Memory B cell (primary cell): ENCODE data around the gene RASSF5.
"Not testable (repeated sequence)": the region's sequence is repeated elsewhere in the genome, so short reads cannot be mapped to it uniquely, and the experiment has no call there.

Source experiments
- ATAC-seq: fragments of 150-1000 bp; cut with Tn5 transposase; 2 replicates; pipeline ENCODE4 v1.10.0; 2021; ENCODE audit warnings: low read depth, mild to moderate bottlenecking, moderate library complexity
- DNase-seq, 2 donors: peaks; one replicate each; pipeline ENCODE4 v3.0.0; 2022; ENCODE audit warnings: low spot score in 2 of 2
- H3K27ac Mint-ChIP-seq: one replicate; pipeline ENCODE4 v1.8.0; 2022; ENCODE audit warnings: mild to moderate bottlenecking, moderate library complexity, mixed read lengths
- H3K27me3 Mint-ChIP-seq: one replicate; pipeline ENCODE4 v1.8.0; 2022; ENCODE audit warnings: mixed read lengths
- H3K36me3 Mint-ChIP-seq: one replicate; pipeline ENCODE4 v1.8.0; 2022; ENCODE audit warnings: mild to moderate bottlenecking, mixed read lengths
- H3K4me1 Mint-ChIP-seq: one replicate; pipeline ENCODE4 v1.8.0; 2022; ENCODE audit warnings: mixed read lengths
- H3K4me3 Mint-ChIP-seq: one replicate; pipeline ENCODE4 v1.8.0; 2022; ENCODE audit warnings: mild to moderate bottlenecking, moderate library complexity, mixed read lengths
- H3K9me3 Mint-ChIP-seq: one replicate; pipeline ENCODE4 v1.8.0; 2022; ENCODE audit warnings: mixed read lengths

The RASSF5 gene

DNA sequence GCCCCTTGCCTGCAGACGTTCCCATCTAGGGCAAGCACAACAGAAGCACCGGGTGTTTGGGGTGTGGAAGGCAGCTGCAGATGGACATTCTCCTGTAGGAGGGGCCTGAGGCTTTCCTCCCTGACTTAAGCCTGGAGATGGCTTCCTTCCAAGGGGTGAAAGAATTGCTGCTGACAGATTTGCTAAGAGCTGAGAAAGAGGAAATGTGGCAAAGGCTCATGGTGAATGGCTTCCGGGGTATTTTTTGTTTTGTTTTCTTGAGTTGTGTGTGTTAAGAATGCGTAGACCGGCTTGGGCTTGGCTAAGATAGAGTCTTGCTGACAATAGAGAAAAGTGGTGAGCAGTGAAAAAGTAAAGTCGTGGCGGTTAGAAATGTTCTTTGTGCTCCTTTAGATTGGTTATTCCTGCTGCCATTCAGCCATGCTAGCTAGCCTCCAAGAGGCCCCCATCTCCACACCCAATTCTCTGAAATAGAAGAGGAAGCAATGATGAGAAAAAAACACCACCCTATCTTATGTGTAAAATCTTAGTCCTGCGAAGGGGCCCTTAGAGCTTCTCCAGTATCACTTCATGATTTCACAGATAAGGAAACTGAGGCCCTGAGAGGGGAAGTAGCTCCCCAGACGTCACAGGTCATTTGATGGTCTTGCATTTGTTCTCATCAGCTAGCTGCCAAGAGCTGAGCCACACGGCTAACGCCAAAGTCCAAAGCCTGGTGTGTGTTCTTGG lies 68.0 kb downstream of the RASSF5 start:
- Mint-ChIP-seq H3K9me3 (no peaks in the 10 kb centered on the region), H3K27ac (peak overlapping the region; percentile 96), H3K4me3 (peak overlapping the region; percentile 73), H3K36me3 (peaks cover 29% of the 10 kb centered on the region), H3K27me3 (no peaks in the 10 kb centered on the region), H3K4me1 (peaks cover 74% of the 10 kb centered on the region)
- DNase-seq (peak; percentile 44 to 56), ATAC-seq (peak; percentile 63)

DNA sequence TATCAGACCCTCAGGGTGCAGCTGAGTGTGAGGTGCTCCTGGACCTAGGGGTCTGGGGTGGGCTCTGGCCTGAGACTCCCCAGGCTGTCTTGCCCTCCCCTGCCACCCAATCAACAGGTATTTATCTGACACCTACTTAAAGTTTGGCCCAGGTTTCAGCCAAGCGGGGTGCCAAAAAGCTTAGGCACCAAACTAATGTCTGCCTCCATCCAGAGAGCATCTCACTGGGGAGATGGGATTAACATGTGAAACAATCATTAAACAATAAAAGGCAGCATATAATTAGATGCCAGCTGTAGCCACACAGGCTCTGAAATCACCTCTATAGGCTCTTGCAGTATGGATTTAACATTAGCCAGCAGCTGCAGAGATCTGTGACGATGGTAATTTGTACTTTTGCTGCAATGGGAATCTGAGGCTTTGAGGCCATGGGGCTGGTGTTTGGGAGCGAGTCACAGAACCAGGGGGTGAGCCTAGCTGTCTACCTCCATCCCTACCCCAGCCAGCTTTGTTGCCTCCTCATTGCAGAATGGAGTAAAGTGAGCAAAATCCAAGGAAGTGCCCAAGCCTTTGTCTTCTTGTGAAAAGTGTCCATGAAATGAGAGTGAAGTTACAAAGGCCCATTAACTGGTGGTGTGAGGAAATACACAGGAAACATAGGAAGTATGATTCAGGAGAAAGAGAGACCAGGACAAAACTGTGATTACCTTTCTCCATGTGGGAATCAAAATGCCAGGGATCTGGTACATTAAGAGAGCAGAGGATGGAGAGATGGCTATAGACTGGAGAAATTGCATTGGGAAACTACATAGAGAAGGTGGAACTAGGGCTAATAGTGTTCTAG lies 68.8 kb downstream of the RASSF5 start:
- DNase-seq: no peak
- Mint-ChIP-seq H3K27me3 (no peaks in the 10 kb centered on the region), H3K36me3 (peaks cover 29% of the 10 kb centered on the region), H3K4me1 (peaks cover 77% of the 10 kb centered on the region), H3K9me3 (no peaks in the 10 kb centered on the region), H3K4me3 (peak overlapping the region; percentile 73), H3K27ac (peak overlapping the region; percentile 96)
- ATAC-seq: no peak

DNA sequence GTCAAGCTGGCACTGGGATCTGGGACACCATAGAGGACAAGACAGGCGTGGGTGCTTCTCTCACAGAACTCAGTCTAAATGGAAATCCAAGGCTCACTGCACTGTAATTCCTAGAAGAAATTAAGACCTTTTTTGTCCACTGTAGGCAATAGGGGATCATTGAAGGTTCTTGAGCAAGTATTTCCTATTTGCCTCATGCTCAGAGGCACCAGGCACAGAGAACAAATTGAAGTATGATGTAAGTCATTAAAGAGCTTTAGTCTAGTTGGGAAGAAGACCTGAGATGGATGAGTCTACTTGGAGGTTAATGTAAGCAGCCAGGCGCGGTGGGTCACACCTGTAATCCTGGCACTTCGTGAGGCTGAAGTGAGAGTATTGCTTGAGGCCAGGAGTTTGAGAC lies 70.3 kb downstream of the RASSF5 start:
- Mint-ChIP-seq H3K9me3 (no peaks in the 10 kb centered on the region), H3K4me1 (peaks cover 80% of the 10 kb centered on the region), H3K4me3 (peak overlapping the region; percentile 14), H3K27me3 (no peaks in the 10 kb centered on the region), H3K27ac (peak overlapping the region; percentile 96), H3K36me3 (peaks cover 28% of the 10 kb centered on the region)
- DNase-seq (no peak), ATAC-seq (no peak)

DNA sequence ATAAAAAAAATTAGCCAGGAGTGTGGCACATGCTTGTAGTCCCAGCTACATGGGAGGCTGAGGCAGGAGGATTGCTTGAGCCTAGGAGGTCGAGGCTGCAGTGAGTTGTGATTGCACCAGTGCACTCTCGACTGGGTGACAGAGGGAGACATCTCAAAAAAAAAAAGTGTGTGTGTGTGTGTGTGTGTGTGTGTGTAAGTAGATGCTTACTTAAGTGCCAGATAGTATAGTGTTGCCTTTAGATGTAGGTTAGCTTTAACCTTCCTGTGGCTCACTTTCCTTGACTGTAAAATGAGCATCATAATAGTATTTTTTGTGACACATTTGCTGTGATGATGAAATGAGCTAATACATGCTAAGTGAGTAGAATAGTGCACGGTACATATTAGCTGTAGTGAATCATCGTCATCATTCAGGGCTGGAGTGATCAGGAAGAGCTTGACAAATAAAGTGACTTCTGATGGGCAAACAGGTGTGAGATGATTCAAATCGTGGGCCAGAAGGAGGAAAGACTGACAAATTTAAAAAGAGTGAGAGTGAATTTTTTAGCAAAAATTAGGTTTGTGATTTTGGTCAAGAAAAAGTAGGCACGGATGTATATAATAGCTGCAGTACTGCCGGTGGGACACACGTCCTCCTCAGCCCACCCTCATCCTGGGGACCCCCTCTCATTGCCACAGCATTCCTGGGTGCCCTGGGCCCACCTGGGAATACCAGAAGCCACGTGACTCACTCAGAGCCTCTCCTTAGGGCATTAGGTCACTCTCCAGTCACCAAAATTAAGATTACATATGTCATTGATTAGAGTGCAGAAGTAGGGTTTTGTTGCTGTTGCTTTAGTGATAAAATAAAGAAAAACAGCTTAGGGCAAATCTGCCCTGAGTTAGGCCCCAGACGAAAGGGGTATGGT lies 71.0 kb downstream of the RASSF5 start:
- Mint-ChIP-seq H3K27ac (peak overlapping the region; percentile 96), H3K36me3 (peaks cover 24% of the 10 kb centered on the region), H3K4me3 (peak overlapping the region; percentile 63), H3K4me1 (peaks cover 75% of the 10 kb centered on the region), H3K9me3 (no peaks in the 10 kb centered on the region), H3K27me3 (no peaks in the 10 kb centered on the region)
- no peak for ATAC-seq
- DNase-seq: no peak

DNA sequence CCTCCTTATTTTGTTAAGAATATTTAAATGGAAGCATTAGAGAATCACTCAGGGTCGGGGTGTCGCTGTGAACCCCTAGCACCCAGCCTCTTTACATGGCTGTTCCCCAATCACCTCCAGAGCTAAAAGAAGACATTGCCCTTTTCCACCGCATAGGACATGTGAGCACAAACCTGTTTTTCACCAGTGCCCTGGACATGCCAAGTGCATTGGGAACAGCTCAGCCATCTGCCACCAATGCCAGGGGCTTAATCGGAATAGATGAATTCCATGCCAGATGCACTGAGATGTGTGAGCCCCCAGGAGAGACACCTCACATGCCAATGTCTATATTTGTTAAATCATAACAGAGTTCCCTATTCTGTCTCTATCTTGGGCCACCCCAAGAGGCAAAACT lies 71.6 kb downstream of the RASSF5 start:
- no peaks in the 10 kb centered on the region for H3K27me3 Mint-ChIP-seq
- H3K4me3 Mint-ChIP-seq: peak overlapping the region; percentile 21
- ATAC-seq (no peak), DNase-seq (no peak)
- H3K4me1 Mint-ChIP-seq: peaks cover 73% of the 10 kb centered on the region
- no peaks in the 10 kb centered on the region for H3K9me3 Mint-ChIP-seq
- H3K27ac Mint-ChIP-seq: peak overlapping the region; percentile 96
- peaks cover 25% of the 10 kb centered on the region for H3K36me3 Mint-ChIP-seq

DNA sequence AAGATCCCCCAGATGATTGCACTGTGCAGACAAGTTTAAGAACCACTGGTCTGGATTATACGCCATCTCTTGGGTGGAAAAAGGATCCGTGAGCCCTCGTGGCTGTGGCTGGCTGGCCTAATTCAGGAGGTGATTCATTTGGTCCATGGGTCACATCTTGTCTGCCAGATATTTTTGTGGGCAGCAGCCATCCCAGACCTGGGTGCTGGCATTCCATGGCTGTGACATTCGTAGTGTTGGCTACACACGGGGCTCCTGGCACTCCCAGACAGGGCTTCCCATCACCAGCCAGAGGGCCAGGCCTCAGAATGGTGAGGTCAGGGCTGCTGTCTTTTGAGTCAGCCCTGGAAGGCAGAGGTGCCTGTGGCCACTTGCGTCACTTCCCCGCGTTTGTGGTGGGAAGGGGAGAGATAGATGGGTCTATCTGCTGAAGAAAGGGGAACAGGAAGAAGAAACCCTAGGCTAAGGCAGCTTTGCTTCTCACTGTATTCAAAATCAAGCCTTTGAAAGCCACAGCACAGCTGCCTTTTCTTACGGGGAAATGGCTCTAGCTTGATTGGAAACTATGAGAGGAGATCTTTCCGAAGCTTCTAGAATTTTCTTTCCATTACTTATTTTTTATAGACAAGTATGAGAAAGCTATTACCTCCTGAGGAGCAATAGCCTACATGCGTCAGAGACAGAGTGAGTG lies 72.6 kb downstream of the RASSF5 start:
- ATAC-seq: peak; percentile 77
- Mint-ChIP-seq H3K4me1 (peaks cover 68% of the 10 kb centered on the region), H3K36me3 (peaks cover 20% of the 10 kb centered on the region), H3K4me3 (peak overlapping the region; percentile 67), H3K9me3 (no peaks in the 10 kb centered on the region), H3K27me3 (no peaks in the 10 kb centered on the region), H3K27ac (peak overlapping the region; percentile 96)
- peak; percentile 74 to 81 for DNase-seq

DNA sequence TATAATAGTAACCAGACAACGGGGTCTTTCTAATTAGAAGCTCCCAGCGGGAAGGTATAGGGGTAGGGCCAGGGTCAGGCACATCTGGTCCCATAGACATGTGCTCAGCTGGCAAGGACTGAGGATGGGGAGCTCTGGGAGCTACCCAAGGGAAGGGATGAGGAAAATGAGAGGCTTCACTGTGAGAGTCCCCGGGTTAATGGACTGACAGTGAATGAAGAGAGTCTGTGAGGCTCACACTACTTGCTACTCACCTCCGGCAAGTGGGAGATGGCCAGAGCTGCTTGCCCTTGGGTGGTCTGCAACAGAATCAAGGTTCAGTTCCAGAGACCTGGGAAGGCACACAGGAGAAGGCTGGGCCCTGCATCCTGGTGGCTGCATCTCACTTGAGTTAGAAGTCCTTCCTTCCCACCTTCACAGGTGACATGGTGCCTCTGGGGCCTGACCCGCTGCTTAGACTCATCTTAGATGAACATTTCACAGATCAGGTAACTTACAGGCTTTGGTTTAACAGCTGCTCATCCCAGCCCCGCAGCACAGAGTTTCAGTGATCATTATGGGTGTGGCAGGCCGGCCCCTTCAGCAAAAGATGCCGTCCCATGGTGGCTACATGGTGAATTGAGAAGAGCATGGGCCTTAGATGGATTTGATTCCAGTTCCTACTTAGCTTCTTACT lies 73.2 kb downstream of the RASSF5 start:
- no peak for DNase-seq
- no peak for ATAC-seq
- H3K27ac Mint-ChIP-seq: peak overlapping the region; percentile 96
- H3K4me3 Mint-ChIP-seq: peak overlapping the region; percentile 67
- H3K4me1 Mint-ChIP-seq: peaks cover 65% of the 10 kb centered on the region
- H3K9me3 Mint-ChIP-seq: no peaks in the 10 kb centered on the region
- H3K27me3 Mint-ChIP-seq: no peaks in the 10 kb centered on the region
- H3K36me3 Mint-ChIP-seq: peaks cover 23% of the 10 kb centered on the region

DNA sequence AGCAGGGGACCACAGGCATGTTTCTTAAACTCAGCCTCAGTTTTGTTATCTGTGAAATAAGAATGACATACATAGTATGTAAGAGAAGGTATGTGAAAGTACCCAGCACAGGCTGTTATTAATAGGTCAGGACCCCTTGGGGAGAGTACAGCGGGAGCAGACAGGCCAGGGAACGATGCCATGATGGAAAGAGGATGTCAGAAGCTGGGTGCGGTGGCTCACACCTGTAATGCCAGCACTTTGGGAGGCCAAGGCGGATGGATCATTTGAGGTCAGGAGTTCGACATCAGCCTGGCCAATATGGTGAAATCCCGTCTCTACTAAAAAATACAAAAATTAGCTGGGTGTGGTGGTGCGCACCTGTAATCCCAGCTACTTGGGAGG lies 73.8 kb downstream of the RASSF5 start:
- not testable (repeated sequence) for DNase-seq, H3K27me3 Mint-ChIP-seq, H3K9me3 Mint-ChIP-seq, ATAC-seq
- Mint-ChIP-seq H3K4me3 (peak overlapping the region; percentile 68), H3K27ac (peak overlapping the region; percentile 96), H3K4me1 (peaks cover 59% of the 10 kb centered on the region), H3K36me3 (peaks cover 23% of the 10 kb centered on the region)

DNA sequence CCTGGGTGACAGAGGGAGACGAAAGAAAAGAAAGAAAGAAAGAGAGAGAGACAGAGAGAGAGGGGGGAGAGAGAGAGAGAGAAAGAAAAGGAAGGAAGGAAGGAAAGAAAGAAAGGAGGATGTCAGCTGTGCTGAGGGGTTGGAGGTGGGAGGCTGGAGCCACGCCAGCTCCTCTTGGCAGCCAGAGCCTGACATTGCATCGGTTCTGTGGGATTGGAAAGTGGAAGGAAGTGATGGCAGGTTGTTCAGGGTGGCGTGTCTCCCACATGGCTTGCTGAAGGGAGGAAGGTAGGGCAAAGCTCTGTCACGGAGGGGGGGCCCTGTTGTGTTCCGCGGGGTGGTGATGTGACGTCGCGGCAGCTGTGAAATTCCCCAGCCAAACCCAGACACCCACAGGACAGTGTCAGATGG lies 74.2 kb downstream of the RASSF5 start:
- H3K4me1 Mint-ChIP-seq: peaks cover 55% of the 10 kb centered on the region
- no peaks in the 10 kb centered on the region for H3K9me3 Mint-ChIP-seq
- no peaks in the 10 kb centered on the region for H3K27me3 Mint-ChIP-seq
- peak overlapping the region; percentile 68 for H3K4me3 Mint-ChIP-seq
- ATAC-seq (peak; percentile 59), DNase-seq (peak in 1 of 2 donors; percentile 56)
- peaks cover 23% of the 10 kb centered on the region for H3K36me3 Mint-ChIP-seq
- H3K27ac Mint-ChIP-seq: peak overlapping the region; percentile 96

DNA sequence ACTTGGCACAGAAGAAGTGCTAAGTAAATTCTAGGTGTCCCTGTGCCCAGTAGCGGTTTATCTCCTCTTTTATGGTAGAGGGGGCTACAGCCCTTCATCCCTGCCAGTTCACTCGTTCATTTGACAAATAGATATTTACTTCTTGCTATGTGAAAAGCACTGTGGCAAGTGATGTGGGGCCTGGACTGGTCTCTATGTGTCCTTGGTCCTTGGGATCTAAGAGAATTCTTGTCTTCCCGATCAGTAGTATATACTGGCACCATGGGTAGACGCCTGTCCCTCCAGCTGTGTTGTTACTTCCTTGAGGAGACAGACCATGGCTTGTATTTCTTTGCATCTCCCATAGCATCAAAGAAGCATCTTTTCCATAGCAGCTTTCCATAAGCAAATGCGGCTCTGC lies 75.2 kb downstream of the RASSF5 start:
- Mint-ChIP-seq H3K27ac (peak overlapping the region; percentile 96), H3K4me1 (peaks cover 48% of the 10 kb centered on the region), H3K36me3 (peaks cover 23% of the 10 kb centered on the region), H3K9me3 (no peaks in the 10 kb centered on the region), H3K4me3 (no peak overlapping the region), H3K27me3 (no peaks in the 10 kb centered on the region)
- DNase-seq (no peak), ATAC-seq (no peak)

DNA sequence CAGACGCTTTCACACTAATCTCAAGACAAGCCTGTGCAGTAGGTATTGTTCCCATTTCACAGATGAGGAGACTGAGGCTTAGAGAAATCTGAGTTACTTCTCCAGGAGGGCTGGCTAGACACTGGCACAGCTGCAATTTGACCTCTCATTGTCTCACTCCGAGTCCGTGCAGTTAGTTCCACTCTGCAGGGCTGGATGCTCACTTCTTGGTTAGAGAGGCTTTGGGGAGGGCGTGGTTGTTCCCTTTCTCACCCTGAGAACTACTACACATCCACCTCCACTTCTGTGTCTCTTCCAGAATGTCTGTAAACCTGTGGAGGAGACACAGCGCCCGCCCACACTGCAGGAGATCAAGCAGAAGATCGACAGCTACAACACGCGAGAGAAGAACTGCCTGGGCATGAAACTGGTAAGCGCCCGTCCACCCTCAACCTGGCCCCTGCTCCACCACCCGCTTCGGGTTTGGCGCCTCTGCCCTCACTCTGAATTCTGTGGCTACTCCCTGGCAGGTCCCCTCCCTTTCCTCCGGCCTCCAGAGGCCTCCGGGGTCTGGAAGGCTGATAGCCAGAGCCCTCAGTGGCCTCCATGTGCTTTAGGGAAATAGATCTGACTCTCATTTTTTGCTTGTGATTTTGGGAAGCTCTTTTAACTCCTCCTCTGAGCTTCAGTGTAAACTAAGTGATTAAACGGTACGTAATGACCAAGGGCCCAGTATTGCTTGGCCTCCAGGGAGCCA lies 75.8 kb downstream of the RASSF5 start:
- DNase-seq: no peak

More for the DNA sequence above, 75.8 kb downstream of the RASSF5 start:
- Mint-ChIP-seq H3K9me3 (no peaks in the 10 kb centered on the region), H3K4me3 (peak overlapping the region; percentile 54), H3K36me3 (peaks cover 21% of the 10 kb centered on the region), H3K4me1 (peaks cover 42% of the 10 kb centered on the region), H3K27ac (peak overlapping the region; percentile 96), H3K27me3 (no peaks in the 10 kb centered on the region)
- ATAC-seq: no peak
